Nephron progenitor cell (in vitro differentiated cells): ENCODE measurements around the gene DLX1.

Experiments
- DNase-seq: peaks from one replicate; pipeline ENCODE4 v3.0.0; 2021
- H3K27ac Mint-ChIP-seq: 2 replicates; pipeline ENCODE4 v1.8.0; 2021; ENCODE audit warnings: mild to moderate bottlenecking, moderate library complexity, mixed read lengths
- H3K27me3 Mint-ChIP-seq: 2 replicates; pipeline ENCODE4 v1.8.0; 2021; ENCODE audit warnings: mild to moderate bottlenecking, low read depth, mixed read lengths; ENCODE audit not compliant: poor library complexity
- H3K36me3 Mint-ChIP-seq: 2 replicates; pipeline ENCODE4 v1.8.0; 2021; ENCODE audit warnings: low read depth, mixed read lengths
- H3K4me1 Mint-ChIP-seq: 2 replicates; pipeline ENCODE4 v1.8.0; 2021; ENCODE audit warnings: mixed read lengths
- H3K4me3 Mint-ChIP-seq: 2 replicates; pipeline ENCODE4 v1.8.0; 2021; ENCODE audit warnings: mild to moderate bottlenecking, moderate library complexity, mixed read lengths
- H3K9me3 Mint-ChIP-seq: 2 replicates; pipeline ENCODE4 v1.8.0; 2021; ENCODE audit warnings: mild to moderate bottlenecking, moderate library complexity, mixed read lengths
- TF ChIP-seq, protein P1 (sequence below): fragments of 200-600 bp; sonication (generic); IDR thresholded peaks from 2 replicates; pipeline ENCODE4 v1.5.0; 2021; ENCODE audit warnings: antibody characterized with exemption

Gene DLX1

DNA sequence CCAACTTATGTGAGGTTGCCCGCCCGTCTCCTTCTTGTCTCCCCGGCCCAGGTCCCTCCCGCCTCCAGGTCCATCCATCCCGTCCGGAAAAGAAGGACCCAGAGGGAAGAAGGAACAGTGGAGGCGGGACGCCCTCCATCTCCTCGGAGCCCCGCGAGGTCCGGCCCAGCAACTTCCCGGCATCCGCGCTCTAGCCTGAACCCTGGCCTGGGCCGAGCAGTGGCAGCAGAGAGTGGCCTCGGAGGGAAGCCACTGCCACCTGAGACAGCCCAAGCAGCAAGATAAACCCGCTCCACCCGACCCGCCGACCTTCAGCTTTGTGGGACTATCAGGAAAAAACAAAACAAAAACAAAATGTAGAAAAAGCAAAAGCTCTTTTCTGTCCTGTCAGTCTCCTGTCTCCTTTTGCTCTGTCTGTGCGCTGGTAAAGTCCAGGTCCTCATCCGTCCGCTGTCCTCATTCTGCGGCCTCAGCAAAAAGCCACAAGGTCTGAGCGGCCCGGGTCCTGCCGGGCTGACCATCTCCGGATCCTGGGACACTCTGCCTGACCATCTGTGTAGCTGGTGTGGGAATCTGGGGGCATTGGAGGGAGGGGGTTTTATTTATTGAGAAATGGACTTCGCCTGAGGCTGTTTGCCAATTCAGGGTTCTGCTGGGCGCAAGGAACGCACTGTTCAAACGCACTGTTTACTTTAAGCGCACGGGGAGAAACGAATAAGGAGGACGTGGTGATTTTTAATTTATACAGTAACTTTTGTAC is 3.1 kb downstream of the DLX1 start:
- peaks cover 44% of the 10 kb centered on the region for H3K4me1 Mint-ChIP-seq
- DNase-seq, result no peak
- H3K4me3 Mint-ChIP-seq, result peak overlapping the region; percentile 21
- no peak overlapping the region for H3K27ac Mint-ChIP-seq
- TF ChIP-seq, protein P1, sequence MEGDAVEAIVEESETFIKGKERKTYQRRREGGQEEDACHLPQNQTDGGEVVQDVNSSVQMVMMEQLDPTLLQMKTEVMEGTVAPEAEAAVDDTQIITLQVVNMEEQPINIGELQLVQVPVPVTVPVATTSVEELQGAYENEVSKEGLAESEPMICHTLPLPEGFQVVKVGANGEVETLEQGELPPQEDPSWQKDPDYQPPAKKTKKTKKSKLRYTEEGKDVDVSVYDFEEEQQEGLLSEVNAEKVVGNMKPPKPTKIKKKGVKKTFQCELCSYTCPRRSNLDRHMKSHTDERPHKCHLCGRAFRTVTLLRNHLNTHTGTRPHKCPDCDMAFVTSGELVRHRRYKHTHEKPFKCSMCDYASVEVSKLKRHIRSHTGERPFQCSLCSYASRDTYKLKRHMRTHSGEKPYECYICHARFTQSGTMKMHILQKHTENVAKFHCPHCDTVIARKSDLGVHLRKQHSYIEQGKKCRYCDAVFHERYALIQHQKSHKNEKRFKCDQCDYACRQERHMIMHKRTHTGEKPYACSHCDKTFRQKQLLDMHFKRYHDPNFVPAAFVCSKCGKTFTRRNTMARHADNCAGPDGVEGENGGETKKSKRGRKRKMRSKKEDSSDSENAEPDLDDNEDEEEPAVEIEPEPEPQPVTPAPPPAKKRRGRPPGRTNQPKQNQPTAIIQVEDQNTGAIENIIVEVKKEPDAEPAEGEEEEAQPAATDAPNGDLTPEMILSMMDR, result no peak
- no peaks in the 10 kb centered on the region for H3K9me3 Mint-ChIP-seq
- no peaks in the 10 kb centered on the region for H3K36me3 Mint-ChIP-seq
- H3K27me3 Mint-ChIP-seq, result peaks cover 100% of the 10 kb centered on the region

DNA sequence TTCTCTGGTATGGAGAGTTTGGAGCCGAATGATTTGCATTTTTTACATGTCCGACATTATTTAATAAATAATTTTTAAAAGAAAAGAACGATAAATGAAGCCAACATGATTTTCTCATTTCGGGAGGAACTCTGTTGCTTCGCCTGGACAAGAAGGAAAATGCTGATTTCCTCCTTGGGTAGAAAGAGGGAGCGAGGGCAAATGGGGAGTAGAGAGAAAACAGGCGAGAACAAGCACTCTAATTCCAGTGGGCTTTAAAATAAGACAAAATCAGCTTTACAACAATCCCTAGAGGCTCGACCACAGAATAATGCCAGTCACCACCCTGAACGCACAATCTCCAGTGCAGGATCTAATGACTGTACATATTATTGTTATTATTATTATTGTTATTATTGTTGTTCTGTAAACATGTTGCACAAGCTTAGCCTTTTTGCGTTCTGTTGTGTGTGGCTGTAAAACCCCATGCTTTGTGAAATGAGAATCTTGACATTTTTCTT is 3.7 kb downstream of the DLX1 start:
- Mint-ChIP-seq H3K27ac (no peak overlapping the region), H3K4me3 (no peak overlapping the region), H3K27me3 (peaks cover 100% of the 10 kb centered on the region), H3K36me3 (no peaks in the 10 kb centered on the region), H3K9me3 (no peaks in the 10 kb centered on the region), H3K4me1 (peaks cover 47% of the 10 kb centered on the region)
- TF ChIP-seq, protein P1, result no peak
- DNase-seq, result no peak

DNA sequence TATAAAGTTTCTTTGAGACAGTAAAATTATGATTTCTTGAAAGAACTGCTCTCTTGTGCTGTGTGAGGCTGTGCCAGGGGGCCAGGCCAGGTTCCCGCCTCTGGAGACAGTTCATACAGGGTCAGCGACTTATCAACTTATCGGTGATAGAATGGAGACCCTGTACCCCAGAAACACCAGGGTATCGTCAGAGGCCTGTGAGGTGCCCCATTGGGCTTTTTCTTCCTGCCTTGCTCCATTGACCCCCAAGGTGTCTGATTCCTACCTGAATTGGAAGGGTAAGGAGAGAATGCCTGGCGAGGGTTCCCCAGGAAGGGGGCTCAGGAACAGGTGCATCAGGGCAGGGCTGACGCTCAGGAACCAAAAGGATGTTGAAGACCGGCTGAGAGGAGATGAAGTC is 4.3 kb downstream of the DLX1 start:
- H3K4me3 Mint-ChIP-seq, result no peak overlapping the region
- peaks cover 100% of the 10 kb centered on the region for H3K27me3 Mint-ChIP-seq

DNA sequence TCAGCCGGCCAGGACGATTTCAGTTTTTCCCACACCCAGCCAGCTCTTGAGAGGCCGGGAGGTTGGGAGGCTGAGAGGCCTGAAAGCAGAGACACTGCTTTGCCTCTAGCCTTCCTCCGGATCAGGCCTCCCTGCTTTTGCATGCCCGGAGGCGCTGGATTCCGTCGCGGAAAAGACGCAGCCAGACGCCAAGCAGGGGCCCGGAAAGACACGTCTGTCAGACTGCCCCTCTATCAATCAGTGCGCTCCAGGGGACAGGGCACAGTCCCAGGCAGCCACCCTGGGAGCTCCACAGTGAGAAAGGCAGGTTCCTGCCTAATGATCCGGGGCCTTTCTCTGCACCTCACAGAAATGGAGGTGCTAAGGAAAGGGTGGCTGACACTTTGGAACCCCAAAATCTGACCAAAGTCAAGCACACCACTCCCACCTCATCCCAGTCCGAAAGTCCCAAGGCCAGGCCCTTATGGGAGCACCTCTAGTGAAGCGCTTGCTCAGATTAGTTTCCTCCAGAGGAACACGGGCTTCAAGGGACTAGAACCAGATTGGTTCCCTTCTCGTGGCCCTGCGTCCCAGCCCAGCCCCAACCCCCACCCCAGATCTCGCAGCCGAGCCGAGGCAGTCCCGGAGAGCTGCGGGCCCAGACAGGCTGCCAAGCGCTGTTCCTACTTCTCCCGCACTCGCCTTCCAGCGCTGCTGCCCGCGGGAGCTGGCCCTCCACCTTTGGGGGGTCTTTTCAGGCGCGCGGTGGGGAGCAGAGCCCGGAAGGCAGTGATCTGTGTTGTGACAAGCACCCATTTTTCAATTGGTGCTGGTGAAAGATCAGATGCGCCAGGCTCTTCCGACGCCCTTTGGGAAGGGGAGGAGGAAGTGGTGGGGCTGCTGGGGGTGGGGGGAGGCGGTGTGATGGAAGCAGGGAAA is 5.0 kb downstream of the DLX1 start:
- Mint-ChIP-seq H3K4me1 (peaks cover 43% of the 10 kb centered on the region), H3K27ac (no peak overlapping the region), H3K27me3 (peaks cover 100% of the 10 kb centered on the region), H3K4me3 (no peak overlapping the region), H3K36me3 (no peaks in the 10 kb centered on the region), H3K9me3 (no peaks in the 10 kb centered on the region)
- DNase-seq, result no peak
- TF ChIP-seq, protein P1, result no peak

More for the DNA sequence above, 4.3 kb downstream of the DLX1 start:
- no peak overlapping the region for H3K27ac Mint-ChIP-seq
- TF ChIP-seq, protein P1, result no peak
- H3K36me3 Mint-ChIP-seq, result no peaks in the 10 kb centered on the region
- no peaks in the 10 kb centered on the region for H3K9me3 Mint-ChIP-seq
- H3K4me1 Mint-ChIP-seq, result peaks cover 43% of the 10 kb centered on the region
- DNase-seq, result no peak

GRCh38 chr2:172091000-172091641 is 5.8 kb downstream of the DLX1 start:
- Mint-ChIP-seq H3K27ac (no peak overlapping the region), H3K36me3 (no peaks in the 10 kb centered on the region), H3K4me3 (no peak overlapping the region), H3K27me3 (peaks cover 100% of the 10 kb centered on the region), H3K9me3 (no peaks in the 10 kb centered on the region), H3K4me1 (peaks cover 46% of the 10 kb centered on the region)
- TF ChIP-seq, protein P1, result no peak
- DNase-seq, result no peak
